ENCODE data around the gene SMIM36. TPM values are rescaled to one million over a fixed set of nuclear protein-coding genes. Genes with fewer than 3 reads are reported as not detected.
A peak's percentile ranks its signal among the peaks of the same experiment; 100 is the strongest.

SMIM36 gene
- total and polyA plus RNA-seq, 2 of the 8 experiments (the other 6 are each of a cell fraction or from before 2014, with no cell fraction given): not detected

DNA sequence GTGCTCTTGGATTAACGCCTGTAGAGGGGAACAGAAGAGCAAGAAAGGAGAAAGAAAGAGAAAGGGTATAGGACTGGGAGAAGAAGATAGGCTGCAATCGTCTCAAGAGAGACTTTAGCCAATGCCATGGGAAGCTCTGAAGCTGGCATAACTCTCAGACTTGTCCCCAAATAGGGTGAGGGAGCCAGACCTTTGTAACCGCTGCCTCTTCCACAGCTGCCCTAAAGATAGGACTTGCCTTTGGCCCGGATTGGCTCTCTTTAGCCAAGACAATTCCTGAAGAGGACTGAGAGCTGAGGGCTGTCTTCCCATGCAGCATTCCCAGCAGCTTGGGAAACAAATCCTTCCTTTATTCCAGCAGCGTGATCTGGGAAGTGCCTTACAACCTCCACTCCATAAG lies 68.8 kb downstream of the SMIM36 start:
- Histone ChIP-seq H4K91ac (replicated peaks; ENCODE audit: insufficient read length, low read length) (no peak overlapping the region), H3K79me2 (ENCODE audit: control insufficient read depth in 1 of 2, insufficient read depth in 2 of 2, low read length in 2 of 2) (no peaks in the 10 kb centered on the region), H3K27ac (ENCODE audit: low read depth, low read length) (no peak overlapping the region), H2BK12ac (ENCODE audit: low read depth, low read length) (no peak overlapping the region), H3K18ac (ENCODE audit: extremely low read depth, low read length) (no peak overlapping the region), H3K14ac (ENCODE audit: insufficient read length) (no peak overlapping the region), H2BK120ac (replicated peaks; ENCODE audit: low read depth, low read length) (no peak overlapping the region), H3K9me3 (ENCODE audit: insufficient read depth in 2 of 2, low read depth in 1 of 2, low read length in 1 of 2) (no peaks in the 10 kb centered on the region), H4K8ac (ENCODE audit: extremely low read depth, insufficient read depth, low read length) (no peak overlapping the region), H2BK20ac (ENCODE audit: low read length) (no peak overlapping the region), H3K56ac (replicated peaks; ENCODE audit: insufficient read length, low read depth, low read length) (no peak overlapping the region), H3K23me2 (ENCODE audit: low read depth, low read length) (no peaks in the 10 kb centered on the region), H3K4me3 (ENCODE audit: extremely low read depth in 1 of 4, insufficient read depth in 2 of 4, low read depth in 3 of 4, low read length in 4 of 4) (no peak overlapping the region), H2BK15ac (ENCODE audit: low read length) (no peak overlapping the region), H3K4me2 (ENCODE audit: insufficient read depth in 1 of 2, low read depth in 2 of 2, low read length in 2 of 2) (no peak overlapping the region), H4K20me1 (replicated peaks in 1 of 2; ENCODE audit: control insufficient read depth in 1 of 2, insufficient read depth in 2 of 2, low read length in 2 of 2) (no peaks in the 10 kb centered on the region), H3K79me1 (ENCODE audit: low read depth, low read length) (no peaks in the 10 kb centered on the region), H3K4ac (replicated peaks; ENCODE audit: insufficient read length, low read depth, low read length) (no peak overlapping the region), H2AK5ac (ENCODE audit: low read depth, low read length) (no peak overlapping the region), H3K27me3 (replicated peaks in 1 of 4; ENCODE audit: control insufficient read depth in 3 of 4, extremely low read depth in 1 of 4, insufficient read depth in 3 of 4, low read length in 3 of 4) (no peaks in the 10 kb centered on the region), H3K23ac (ENCODE audit: insufficient read length) (no peak overlapping the region), H2BK5ac (ENCODE audit: low read depth, low read length) (no peak overlapping the region), H2AFZ (ENCODE audit: low read length) (0 out of 2 replicates have a peak overlapping the region, but pooled peaks have one; percentile 9), H3K36me3 (ENCODE audit: control insufficient read depth in 2 of 4, insufficient read depth in 4 of 4, low read length in 3 of 4) (no peaks in the 10 kb centered on the region), H3K4me1 (replicated peaks in 1 of 4; ENCODE audit: control insufficient read depth in 3 of 4, insufficient read depth in 4 of 4, low read length in 3 of 4) (peaks cover 0 to 7% (median 4%) of the 10 kb centered on the region in 4 experiments; a peak in 3 of 7 replicates), H4K5ac (ENCODE audit: insufficient read length, low read depth, low read length) (no peak overlapping the region), H3K9ac (replicated peaks in 1 of 4; ENCODE audit: extremely low read depth in 1 of 4, low read depth in 3 of 4, low read length in 3 of 4) (no peak overlapping the region)
- 85% methylated on average over 5 of the region's 5 CpGs; no CpG with 5 or more reads in 1 of the 2 experiments for WGBS, 2 experiments (ENCODE audit: extremely low coverage in 1 of 2, insufficient coverage in 1 of 2, insufficient read length in 1 of 2, insufficient replicate concordance in 2 of 2, low coverage in 1 of 2, low lambda C conversion rate in 2 of 2, missing lambda C conversion rate in 1 of 2)
- ChIA-PET CTCF (ENCODE audit: partially characterized antibody) (interaction anchor here (0.6 to 1.7 kb wide), 6 partner anchors 24 to 269 kb away, joined by 3 to 6 read pairs (median 4); no protein-coding TSS in a partner anchor), POLR2A (ENCODE audit: partially characterized antibody) (interaction anchor here (0.7 to 0.8 kb wide), 2 partner anchors 11 to 257 kb away, joined by 4 read pairs; no protein-coding TSS in a partner anchor)
- FAIRE-seq (no peak), DNase-seq (ENCODE audit: low read depth in 1 of 2, low spot score in 2 of 2) (no peak)

Data from H1 (cell line).